ENCODE results near the gene PHACTR2.
"Not testable (repeated sequence)": the region's sequence is repeated elsewhere in the genome, so short reads cannot be mapped to it uniquely, and the experiment has no call there.

The PHACTR2 gene

DNA sequence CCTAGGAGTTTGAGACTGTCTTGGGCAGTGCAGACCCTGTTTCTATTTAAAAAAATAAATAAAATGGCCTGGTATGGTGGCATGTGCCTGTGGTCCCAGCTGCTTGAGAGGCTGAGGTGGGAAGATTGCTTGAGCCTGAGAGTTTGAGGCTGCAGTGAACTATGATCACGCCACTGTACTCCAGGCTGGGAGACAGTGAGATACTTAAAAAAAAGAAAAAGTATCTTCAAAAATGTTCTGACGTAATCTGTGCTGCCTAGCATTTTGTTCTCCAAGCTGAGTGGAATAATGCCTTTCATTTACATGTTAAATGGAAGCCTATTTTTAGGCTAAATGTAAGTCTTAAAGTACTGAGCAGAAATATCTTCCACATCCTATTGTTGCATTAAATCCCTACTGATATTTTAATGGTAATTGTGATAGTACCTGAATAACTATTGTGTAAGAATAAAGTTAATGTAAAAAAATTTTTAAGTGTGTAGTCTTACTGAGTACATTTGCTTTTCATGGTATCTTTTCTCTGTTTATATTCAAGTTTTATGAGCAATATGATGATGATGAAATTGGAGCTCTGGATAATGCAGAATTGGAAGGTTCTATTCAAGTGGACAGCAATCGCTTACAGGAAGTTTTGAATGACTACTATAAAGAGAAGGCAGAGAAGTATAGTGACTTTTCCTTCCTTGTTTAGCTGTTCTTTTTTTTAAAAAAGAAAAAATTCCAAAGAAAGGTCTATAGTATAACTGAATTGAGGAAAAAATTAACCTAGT, 182.3 kb downstream of the PHACTR2 start:
- no peak for DNase-seq (ENCODE audit: low read depth in 2 of 2)

DNA sequence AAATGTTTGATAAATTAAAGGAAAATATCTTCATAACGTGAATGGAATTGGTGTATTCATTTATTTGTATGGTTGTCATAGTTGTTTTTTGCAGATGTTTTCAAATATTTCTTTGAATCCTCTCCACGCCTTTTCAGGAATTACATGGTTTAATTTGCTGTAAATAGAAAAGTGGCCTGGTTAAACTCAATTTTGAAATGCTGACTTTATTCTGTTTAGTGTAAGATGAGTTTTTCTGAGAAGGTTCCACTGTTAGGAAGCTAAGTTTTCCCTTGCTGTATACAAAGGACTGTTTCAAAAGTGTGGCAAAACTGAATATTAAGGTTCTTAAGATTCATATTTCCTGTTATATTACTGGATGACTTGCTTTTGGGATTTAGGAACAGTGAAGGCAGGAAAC, 186.0 kb downstream of the PHACTR2 start:
- DNase-seq (ENCODE audit: low read depth in 2 of 2), result no peak

DNA sequence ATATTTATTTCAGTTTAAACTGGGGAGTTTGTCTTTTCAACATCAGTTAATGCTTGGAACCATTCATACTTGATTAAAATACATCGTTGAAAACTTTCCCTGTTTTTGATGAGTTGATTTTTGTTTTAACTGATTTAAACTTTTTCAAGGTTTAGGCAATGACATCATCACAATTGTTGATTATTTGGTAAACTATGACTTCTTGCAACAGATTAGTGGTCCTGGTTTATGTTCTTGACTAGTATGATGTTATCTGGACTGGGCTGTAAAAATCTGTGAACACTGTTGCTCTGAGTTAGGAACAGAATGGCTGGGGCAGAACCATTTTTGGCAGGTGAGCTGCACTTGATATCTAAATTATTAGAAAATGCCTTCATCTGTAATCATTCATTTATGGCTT, 186.5 kb downstream of the PHACTR2 start, which contains the start of gene ZC2HC1B:
TSS of gene ZC2HC1B (plus strand) at position 241 of the 400 bp plus-strand sequence. CDS start at position 307, 66 bp downstream.
- DNase-seq (ENCODE audit: low read depth in 2 of 2), result no peak

DNA sequence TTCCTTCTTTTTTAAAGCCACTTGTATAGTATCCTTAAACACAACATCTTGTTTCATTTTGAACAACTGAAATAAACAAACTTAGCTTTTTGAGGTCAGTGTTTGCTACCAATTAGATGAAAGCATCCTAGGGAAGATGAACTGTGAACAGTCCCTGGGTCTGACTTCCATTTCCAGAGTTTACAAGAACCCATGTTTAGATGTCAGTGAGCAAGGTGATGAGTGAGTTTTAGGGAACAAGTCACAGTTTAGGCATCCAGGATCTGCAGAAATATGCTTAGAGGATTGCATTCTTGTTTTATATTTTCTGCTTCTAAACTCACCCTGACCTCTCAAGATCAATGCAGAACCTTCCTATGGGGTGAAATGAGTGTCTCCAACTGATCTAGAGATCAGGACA, 189.5 kb downstream of the PHACTR2 start:
- DNase-seq (ENCODE audit: low read depth in 2 of 2), result no peak

DNA sequence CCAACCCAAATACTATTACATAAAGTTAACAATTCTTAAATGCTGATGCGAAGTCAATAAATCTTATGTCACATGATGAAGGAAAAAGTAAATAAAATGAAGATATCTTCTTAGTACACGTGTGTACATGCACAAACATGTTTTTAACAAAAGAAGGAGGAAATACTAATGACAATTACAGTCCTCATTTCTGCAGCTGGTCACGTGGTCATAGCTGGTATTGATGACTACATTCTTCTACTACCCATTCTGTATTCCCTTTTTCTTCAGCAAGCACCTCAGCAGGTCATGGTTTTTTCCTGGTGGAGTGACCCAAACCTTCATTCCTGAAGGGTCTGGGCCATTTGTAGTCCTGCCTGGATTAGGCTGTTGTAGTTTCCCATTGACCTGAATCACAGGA, 191.0 kb downstream of the PHACTR2 start:
- DNase-seq (ENCODE audit: low read depth in 2 of 2), result not testable (repeated sequence)

DNA sequence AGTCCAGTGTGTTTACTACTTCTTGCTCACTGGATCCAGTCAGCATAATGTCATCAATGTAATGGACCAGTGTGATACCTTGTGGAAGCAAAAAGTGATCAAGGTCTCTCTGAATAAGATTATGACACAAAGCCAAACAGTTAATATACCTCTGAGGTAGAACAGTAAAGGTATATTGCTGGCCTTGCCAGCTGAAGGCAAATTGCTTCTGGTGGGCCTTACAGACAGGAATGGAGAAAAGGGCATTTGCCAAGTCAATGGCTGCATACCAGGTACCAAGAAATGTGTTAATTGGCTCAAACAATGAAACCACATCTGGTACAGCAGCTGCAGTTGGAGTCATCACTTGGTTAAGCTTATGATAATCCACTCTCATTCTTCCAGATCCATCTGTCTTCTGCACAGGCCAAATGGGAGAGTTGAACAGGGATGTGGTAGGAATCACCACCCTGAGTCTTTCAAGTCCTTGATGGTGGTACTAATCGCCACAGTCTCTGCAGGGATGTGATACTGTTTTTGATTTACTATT, 193.5 kb downstream of the PHACTR2 start:
- not testable (repeated sequence) for DNase-seq (ENCODE audit: low read depth in 2 of 2)

DNA sequence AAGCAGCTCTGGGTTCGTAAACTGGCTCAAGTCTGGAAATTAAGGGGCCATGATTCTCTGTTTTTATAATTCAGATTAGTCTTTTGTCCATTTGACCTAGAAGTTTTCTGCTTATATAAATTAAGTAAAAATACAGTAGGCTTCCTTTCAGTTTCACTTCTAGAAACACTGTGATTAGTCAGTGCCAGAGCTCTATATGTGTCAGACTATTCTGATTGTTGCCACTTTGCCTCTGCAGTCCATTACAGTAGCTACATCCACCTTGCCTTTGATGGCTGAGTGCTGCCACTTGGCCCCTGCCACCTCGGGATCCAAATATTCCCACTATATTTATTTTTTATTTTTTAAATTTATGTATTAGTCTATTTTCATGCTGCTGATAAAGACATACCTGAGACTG, 194.4 kb downstream of the PHACTR2 start:
- DNase-seq (ENCODE audit: low read depth in 2 of 2), result no peak

DNA sequence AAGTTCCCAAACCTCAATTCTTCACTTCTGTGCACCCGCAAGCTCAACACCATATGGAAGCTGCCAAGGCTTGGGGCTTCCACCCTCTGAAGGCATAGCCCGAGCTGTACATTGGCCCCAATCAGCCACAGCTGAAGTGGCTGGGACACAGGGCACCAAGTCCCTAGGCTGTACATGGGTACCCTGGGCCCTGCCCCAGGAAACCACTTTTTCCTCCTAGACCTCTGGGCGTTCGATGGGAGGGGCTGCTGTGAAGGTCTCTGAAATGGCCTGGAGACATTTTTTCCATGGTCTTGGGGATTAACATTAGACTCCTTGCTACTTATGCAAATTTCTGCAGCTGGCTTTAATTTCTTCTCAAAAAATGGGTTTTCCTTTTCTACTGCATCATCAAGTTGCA, 195.8 kb downstream of the PHACTR2 start:
- not testable (repeated sequence) for DNase-seq (ENCODE audit: low read depth in 2 of 2)

DNA sequence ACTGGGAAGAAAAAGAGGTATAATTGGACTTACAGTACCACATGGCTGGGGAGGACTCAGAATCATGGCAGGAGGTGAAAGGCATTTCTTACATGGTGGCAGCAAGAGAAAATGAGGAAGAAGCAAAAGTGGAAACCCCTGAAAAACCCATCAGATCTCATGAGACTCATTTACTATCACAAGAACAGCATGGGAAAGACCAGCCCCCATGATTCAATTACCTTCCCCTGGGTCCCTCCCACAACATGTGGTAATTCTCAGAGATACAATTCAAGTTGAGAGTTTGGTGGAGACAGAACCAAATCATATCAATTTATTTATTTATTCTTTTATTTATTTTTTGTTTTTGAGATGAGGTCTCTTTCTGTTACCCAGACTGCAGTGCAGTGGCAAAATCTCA, 196.7 kb downstream of the PHACTR2 start:
- DNase-seq (ENCODE audit: low read depth in 2 of 2), result not testable (repeated sequence)

DNA sequence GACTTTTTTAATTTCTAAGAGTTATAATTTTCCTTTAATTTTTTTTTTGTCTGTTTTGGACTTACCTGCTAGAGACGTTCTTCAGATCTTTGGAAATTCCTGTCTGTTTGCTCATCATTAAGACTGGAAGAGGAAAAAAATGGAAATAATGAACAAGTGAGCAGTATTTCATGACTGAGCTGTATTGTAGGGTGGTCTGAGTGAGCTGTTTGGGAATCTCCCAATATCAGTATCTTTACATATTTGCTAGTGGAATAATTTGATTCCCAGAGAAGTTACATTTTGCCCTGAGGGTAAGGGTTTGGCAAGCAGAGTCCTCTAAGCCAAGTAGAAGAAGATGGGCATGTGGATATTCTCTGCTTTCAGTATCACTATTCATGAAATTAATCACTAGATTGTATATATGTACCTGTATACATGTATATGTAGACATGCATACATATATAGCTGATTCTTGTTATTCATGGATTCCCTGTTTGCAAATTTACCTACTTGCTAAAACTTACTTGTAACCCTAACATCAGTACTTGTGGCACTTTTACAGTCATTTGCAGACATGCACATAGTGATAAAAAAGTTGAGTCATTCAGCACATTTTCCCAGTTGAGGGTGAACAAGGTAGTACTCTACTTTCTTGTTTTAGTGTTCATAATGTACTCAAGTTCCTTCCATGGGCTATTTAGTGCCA, 200.0 kb downstream of the PHACTR2 start:
- no peak for DNase-seq (ENCODE audit: low read depth in 2 of 2)

DNA sequence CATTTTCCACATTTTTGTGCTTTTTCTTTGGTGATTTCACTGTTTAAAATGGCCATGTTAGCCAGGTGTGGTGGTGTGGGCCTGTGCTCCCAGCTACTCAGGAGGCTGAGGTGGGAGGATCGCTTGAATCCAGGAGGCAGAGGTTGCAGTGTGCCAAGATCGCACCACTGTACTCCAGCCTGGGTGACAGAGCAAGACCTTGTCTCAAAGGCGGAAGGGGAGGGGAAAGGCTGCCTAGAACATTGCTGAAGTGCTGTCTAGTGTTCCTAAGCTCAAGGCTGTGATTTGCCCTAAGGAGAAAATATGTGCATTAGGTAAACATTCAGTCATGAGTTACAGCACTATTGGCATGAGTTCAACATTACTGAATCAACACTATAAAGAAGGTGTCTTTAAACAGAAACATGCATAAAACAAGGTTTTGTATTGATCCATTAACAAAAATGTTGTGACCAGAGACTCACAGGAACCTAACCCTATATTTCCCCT, 200.6 kb downstream of the PHACTR2 start:
- DNase-seq (ENCODE audit: low read depth in 2 of 2), result no peak

DNA sequence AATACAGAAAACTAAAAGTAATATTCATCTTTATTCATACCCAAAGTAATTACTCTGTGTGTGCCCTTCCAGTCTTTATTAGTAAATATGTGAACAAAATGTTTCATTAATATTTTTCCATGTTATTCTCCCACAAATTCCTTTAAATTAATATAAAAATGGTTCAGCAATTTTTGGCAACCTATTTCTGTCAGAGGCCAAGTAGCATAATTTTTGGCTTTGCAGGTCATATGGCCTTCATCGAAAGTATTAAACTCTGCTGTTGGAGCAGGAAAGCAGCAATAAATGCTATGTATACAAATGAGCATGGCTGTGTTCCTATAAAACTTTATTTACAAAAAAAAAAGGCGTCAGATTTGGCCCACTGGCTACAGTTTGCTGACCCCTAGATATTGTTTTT, 202.6 kb downstream of the PHACTR2 start:
- no peak for DNase-seq (ENCODE audit: low read depth in 2 of 2)
